Gastrocnemius medialis (tissue), 4 donors: ENCODE measurements around the gene PDE6H.

Source experiments
- CTCF ChIP-seq, 5 experiments: fragments of 450-650 bp in 3 of 5; fragments of 200-600 bp in 2 of 5; sonication (generic) in 2 of 5; IDR thresholded peaks in 4 of 5; conservative IDR thresholded peaks in 1 of 5; 1 replicate in 4 of 5; 2 replicates in 1 of 5; pipeline ENCODE4 v1.5.1; 2016 to 2019; ENCODE audit warnings: antibody characterized with exemption in 5 of 5, mild to moderate bottlenecking in 3 of 5, moderate library complexity in 3 of 5
- POLR2A ChIP-seq, 2 donors: fragments of 450-650 bp; IDR thresholded peaks; one replicate each; pipeline ENCODE4 v1.6.1; 2017; ENCODE audit warnings: antibody characterized with exemption in 2 of 2, mild to moderate bottlenecking in 2 of 2, moderate library complexity in 2 of 2

- TF ChIP-seq CTCF (IDR thresholded peaks at IDR 0.05 in 4 of 5, conservative IDR thresholded peaks at IDR 0.05 in 1 of 5), result no peak
- no peak for TF ChIP-seq POLR2A (IDR thresholded peaks at IDR 0.05)
Measured at GRCh38 chr12:15001733-15002382, 29.0 kb downstream of the PDE6H start.
